Colonic mucosa (tissue), 4 donors: Measurements from ENCODE around the gene NLK. TPM values are rescaled to one million over a fixed set of nuclear protein-coding genes. Genes with fewer than 3 reads are reported as not detected.

Experiments used
- DNase-seq: peaks from one replicate; pipeline ENCODE4 v3.0.0-alpha.2; 2020
- H3K27ac ChIP-seq: fragments of 200-600 bp; one replicate; pipeline ENCODE4 v1.8.0; 2021
- H3K27me3 ChIP-seq: fragments of 200-600 bp; one replicate; pipeline ENCODE4 v1.8.0; 2021
- H3K36me3 ChIP-seq: fragments of 200-600 bp; one replicate; pipeline ENCODE4 v1.8.0; 2021
- H3K4me1 ChIP-seq: fragments of 200-600 bp; one replicate; pipeline ENCODE4 v1.8.0; 2021; ENCODE audit warnings: mild to moderate bottlenecking
- H3K4me3 ChIP-seq: fragments of 200-600 bp; one replicate; pipeline ENCODE4 v1.8.0; 2021
- H3K9ac ChIP-seq, 2 donors: one replicate each; pipeline ENCODE4 v1.7.0; 2013; ENCODE audit warnings: control low read depth in 2 of 2, low read depth in 2 of 2, low read length in 2 of 2
- H3K9me3 ChIP-seq: fragments of 200-600 bp; one replicate; pipeline ENCODE4 v1.8.0; 2021
- CTCF ChIP-seq: fragments of 200-600 bp; IDR thresholded peaks from one replicate; pipeline ENCODE4 v1.8.0; 2022; ENCODE audit warnings: antibody characterized with exemption, mild to moderate bottlenecking
- intact Hi-C: fragments of 100-400 bp; cut with DNase I; formaldehyde crosslinking; loops from one replicate; pipeline ENCODE4 v1.14.1; 2022
- total RNA-seq, 2 donors: library from RNA; stranded (reverse); fragmentation: NEBNext Ultra II Directional in 1 of 2; extraction: Animal tissue kit (Norgen Biotek cat#: 25700) in 1 of 2; gene quantifications; one replicate each; pipeline ENCODE4 v1.2.1, GENCODE V29; 2021
- donor health status: healthy.
- donor health status: DM: no; HTN: no; CAD: no.
- donor health status: DM: no; HTN: no; CAD: no.

NLK gene
- total RNA-seq, 2 donors from 2014 or later = 17.2 to 20.9 TPM

DNA sequence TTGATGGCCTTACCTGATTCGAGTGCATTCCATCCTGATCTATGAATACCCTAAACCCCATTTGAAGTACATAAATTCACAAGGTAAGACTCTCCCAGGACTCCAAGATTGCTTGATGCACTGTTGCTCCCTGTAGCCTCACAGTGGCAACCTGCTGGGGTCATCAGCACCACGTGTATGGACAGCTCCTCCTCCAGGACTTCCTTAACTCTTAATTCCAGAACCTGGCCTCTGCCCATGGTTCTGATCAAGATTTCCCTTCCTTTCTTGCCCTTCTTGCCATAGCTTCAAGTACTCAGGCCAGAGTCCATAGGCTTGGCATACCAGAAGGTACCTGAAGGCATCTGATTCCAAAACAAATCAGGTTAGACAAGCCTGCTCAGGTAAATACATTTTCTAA lies 34.0 kb upstream of the NLK start:
- no peak for TF ChIP-seq CTCF
- Histone ChIP-seq H3K27ac (no peak overlapping the region), H3K36me3 (no peaks in the 10 kb centered on the region), H3K9me3 (no peaks in the 10 kb centered on the region), H3K4me1 (no peaks in the 10 kb centered on the region), H3K9ac (no peak overlapping the region), H3K4me3 (no peak overlapping the region), H3K27me3 (no peaks in the 10 kb centered on the region)
- intact Hi-C loops = no loop called here
- DNase-seq = peak; percentile 41

DNA sequence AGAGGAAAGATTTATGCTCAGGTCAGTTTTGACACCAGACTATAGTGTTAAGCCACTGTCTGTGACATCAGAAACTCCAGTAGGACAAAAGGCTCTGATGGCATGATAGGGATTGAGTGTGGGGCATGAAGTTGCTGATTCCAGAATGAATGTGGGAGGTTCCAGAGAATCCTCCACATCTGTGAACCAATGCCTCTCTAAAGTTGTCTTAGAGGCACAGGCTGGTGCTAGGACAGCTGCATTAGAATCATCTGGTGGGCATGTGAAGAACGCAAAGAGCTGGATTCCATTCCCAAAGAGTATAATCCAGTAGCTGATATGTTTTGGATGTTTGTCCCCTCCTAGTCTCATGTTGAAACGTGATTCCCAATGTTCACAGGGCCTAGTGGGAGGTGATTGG lies 32.1 kb upstream of the NLK start:
- H3K27ac ChIP-seq = no peak overlapping the region
- no peak for TF ChIP-seq CTCF
- no peak overlapping the region for H3K9ac ChIP-seq
- DNase-seq = no peak
- H3K9me3 ChIP-seq = no peaks in the 10 kb centered on the region
- H3K4me3 ChIP-seq = no peak overlapping the region
- H3K27me3 ChIP-seq = no peaks in the 10 kb centered on the region
- intact Hi-C loops = no loop called here
- no peaks in the 10 kb centered on the region for H3K36me3 ChIP-seq
- H3K4me1 ChIP-seq = no peaks in the 10 kb centered on the region

GRCh38 chr17:28018439-28019070 lies 23.9 kb upstream of the NLK start:
- Histone ChIP-seq H3K9me3 (no peaks in the 10 kb centered on the region), H3K27me3 (no peaks in the 10 kb centered on the region), H3K4me3 (no peak overlapping the region), H3K36me3 (no peaks in the 10 kb centered on the region), H3K27ac (no peak overlapping the region), H3K9ac (no peak overlapping the region), H3K4me1 (no peaks in the 10 kb centered on the region)
- TF ChIP-seq CTCF = no peak
- DNase-seq = no peak
- intact Hi-C loops = no loop called here

DNA sequence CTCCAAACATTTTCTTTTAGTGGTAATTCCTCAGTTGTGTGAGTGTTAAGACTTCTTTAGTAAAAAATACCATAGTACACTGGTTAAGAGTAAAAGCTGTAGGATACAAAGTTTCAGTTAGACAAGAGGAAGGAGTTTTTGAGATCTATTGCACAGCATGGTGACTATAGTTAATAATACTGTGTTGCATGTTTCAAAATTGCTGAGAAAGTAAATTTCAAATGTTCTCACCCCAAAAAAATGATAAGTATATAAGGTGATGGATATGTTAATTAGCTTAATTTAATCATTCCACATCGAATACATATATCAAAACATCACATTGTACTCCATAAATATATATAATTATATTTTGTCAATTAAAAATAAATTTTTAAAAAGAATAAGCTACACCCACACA lies 22.0 kb upstream of the NLK start:
- Histone ChIP-seq H3K4me1 (no peaks in the 10 kb centered on the region), H3K9me3 (no peaks in the 10 kb centered on the region), H3K9ac (no peak overlapping the region), H3K27me3 (no peaks in the 10 kb centered on the region), H3K4me3 (no peak overlapping the region), H3K27ac (no peak overlapping the region), H3K36me3 (no peaks in the 10 kb centered on the region)
- no peak for TF ChIP-seq CTCF
- no peak for DNase-seq
- intact Hi-C loops = no loop called here

GRCh38 chr17:28029044-28029443 lies 13.4 kb upstream of the NLK start:
- no peak overlapping the region for H3K27ac ChIP-seq
- intact Hi-C loops = no loop called here

More at GRCh38 chr17:28029044-28029443, 13.4 kb upstream of the NLK start:
- no peak overlapping the region for H3K4me3 ChIP-seq
- no peaks in the 10 kb centered on the region for H3K36me3 ChIP-seq
- H3K4me1 ChIP-seq = no peaks in the 10 kb centered on the region
- no peak for DNase-seq
- H3K9ac ChIP-seq = no peak overlapping the region
- no peaks in the 10 kb centered on the region for H3K27me3 ChIP-seq
- TF ChIP-seq CTCF = no peak
- H3K9me3 ChIP-seq = no peaks in the 10 kb centered on the region
